ENCODE results near the gene LBH.

- TF ChIP-seq CTCF (conservative IDR thresholded peaks at IDR 0.05; ENCODE audit: low read depth, low read length) (no peak), EZH2phosphoT487 (IDR thresholded peaks at IDR 0.05; ENCODE audit: borderline replicate concordance, low read length) (no peak), EZH2 (IDR thresholded peaks at IDR 0.05; ENCODE audit: low read length, unreplicated experiment) (no peak)
These were observed 28.7 kb downstream of the LBH start for GRCh38 chr2:30259827-30260679.
